ENCODE results near the gene FNDC8. TPM values are rescaled to one million over a fixed set of nuclear protein-coding genes. Genes with fewer than 3 reads are reported as not detected.
"Not testable (repeated sequence)": the region's sequence is repeated elsewhere in the genome, so short reads cannot be mapped to it uniquely, and the experiment has no call there.

The FNDC8 gene
- total and polyA plus RNA-seq, 11 donors = not detected

DNA sequence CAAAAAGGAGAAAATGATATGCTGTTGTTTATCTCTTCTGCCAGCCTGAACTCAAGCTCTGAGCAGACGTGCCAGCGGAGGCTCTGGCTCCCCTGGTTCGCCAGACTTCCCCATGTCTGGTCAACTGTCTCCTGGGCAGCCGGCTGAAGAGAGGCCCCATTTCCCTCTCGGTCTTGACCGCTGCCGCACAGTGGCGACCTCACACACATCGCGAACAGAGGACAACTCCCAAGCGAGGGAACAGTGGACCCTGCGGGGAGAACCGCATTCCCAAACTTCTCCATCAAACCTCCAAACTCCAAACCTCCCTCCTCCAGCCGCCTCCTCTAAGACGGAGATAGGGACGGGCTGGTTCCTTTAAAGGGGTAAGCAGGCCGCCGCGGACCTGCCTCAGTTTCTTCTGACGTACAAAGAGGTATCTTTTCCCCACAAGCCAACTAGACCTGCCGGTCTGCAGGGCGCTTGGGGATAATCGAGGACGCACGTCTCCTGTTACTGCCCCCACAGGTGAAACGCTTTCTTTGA is 33.0 kb upstream of the FNDC8 start:
- H3K27ac ChIP-seq = peak overlapping the region; percentile 70 to 95 (median 84)
- peaks cover 0 to 24% (median 10%) of the 10 kb centered on the region in 12 donors for H3K4me1 ChIP-seq
- TF ChIP-seq, protein P1, sequence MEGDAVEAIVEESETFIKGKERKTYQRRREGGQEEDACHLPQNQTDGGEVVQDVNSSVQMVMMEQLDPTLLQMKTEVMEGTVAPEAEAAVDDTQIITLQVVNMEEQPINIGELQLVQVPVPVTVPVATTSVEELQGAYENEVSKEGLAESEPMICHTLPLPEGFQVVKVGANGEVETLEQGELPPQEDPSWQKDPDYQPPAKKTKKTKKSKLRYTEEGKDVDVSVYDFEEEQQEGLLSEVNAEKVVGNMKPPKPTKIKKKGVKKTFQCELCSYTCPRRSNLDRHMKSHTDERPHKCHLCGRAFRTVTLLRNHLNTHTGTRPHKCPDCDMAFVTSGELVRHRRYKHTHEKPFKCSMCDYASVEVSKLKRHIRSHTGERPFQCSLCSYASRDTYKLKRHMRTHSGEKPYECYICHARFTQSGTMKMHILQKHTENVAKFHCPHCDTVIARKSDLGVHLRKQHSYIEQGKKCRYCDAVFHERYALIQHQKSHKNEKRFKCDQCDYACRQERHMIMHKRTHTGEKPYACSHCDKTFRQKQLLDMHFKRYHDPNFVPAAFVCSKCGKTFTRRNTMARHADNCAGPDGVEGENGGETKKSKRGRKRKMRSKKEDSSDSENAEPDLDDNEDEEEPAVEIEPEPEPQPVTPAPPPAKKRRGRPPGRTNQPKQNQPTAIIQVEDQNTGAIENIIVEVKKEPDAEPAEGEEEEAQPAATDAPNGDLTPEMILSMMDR (IDR thresholded peaks at IDR 0.05) = no peak
- TF ChIP-seq POLR2A (IDR thresholded peaks at IDR 0.05) = no peak
- H3K9me3 ChIP-seq = no peaks in the 10 kb centered on the region
- no peaks in the 10 kb centered on the region for H3K27me3 ChIP-seq
- ATAC-seq (peak; percentile 50 to 78 (median 70)), DNase-seq (peak; percentile 45 to 82 (median 67))
- H3K4me3 ChIP-seq = peak overlapping the region; percentile 57 to 99 (median 92)
- no peaks in the 10 kb centered on the region for H3K36me3 ChIP-seq
- 0 to 1% (median 0%) methylated on average over 25 to 26 of the region's 26 CpGs for WGBS, 4 donors
- intact Hi-C loops (cut with DNase I) = loop anchor here in 5 of 10 donors (2.0 to 10.0 kb wide), 6 partner anchors 30 to 106 kb away; partner anchors contain the start of genes LIG3 (in 4 of the 5) and RAD51D (in 1 of the 5)

DNA sequence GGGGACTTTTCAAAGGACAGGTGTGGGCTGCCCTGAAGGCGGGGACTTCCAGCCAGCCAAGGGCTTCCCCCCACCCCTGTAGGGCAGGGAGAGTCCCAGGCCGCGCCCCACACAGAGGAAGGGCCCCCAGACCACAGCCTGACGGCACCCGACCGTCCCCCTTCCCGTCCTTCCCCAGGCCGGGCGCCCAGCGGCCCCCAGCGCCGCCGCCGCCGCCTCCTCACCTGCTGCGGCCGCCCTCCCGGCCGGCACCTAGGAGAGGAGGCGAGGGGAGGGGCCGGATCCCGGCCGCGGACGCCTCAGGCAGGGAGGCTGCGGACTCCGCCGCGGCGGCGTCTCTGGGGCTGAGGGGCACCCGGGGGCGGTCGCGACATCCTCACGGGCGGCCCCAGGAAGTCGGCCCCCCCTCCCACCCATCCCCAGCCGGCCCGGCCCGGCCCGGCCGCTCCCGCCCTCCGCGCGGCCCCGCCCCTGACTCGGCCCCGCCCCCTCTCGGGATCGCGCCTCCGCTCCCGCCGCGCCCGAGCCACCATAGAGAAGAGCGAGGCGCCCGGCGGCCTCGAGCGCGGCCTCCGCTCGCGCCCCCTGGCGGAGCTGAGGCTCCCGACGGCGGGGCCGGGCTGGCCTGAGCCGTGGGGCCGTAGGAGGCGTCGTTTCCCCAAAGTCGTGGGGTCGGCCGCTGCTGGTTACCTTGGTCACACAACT is 32.4 kb upstream of the FNDC8 start:
- Histone ChIP-seq H3K27ac (peak overlapping the region; percentile 70 to 95 (median 84)), H3K4me3 (peak overlapping the region; percentile 57 to 99 (median 92)), H3K4me1 (peaks cover 0 to 24% (median 10%) of the 10 kb centered on the region in 12 donors), H3K36me3 (no peaks in the 10 kb centered on the region), H3K9me3 (no peaks in the 10 kb centered on the region), H3K27me3 (no peaks in the 10 kb centered on the region)
- 0 to 2% (median 1%) methylated on average over 10 to 80 of the region's 80 CpGs for WGBS, 4 donors
- ATAC-seq (peak; percentile 86 to 98 (median 96)), DNase-seq (peak; percentile 86 to 94 (median 90))
- peak in 1 of 2 donors; percentile 53 for TF ChIP-seq POLR2A (IDR thresholded peaks at IDR 0.05)
- TF ChIP-seq, protein P1 (IDR thresholded peaks at IDR 0.05) = peak; percentile 66 to 96 (median 84)
- intact Hi-C loops (cut with DNase I) = loop anchor here in 6 of 10 donors (1.0 to 10.0 kb wide), 7 partner anchors 30 to 107 kb away; partner anchors contain the start of genes LIG3 (in 4 of the 6) and RAD51D (in 1 of the 6)

DNA sequence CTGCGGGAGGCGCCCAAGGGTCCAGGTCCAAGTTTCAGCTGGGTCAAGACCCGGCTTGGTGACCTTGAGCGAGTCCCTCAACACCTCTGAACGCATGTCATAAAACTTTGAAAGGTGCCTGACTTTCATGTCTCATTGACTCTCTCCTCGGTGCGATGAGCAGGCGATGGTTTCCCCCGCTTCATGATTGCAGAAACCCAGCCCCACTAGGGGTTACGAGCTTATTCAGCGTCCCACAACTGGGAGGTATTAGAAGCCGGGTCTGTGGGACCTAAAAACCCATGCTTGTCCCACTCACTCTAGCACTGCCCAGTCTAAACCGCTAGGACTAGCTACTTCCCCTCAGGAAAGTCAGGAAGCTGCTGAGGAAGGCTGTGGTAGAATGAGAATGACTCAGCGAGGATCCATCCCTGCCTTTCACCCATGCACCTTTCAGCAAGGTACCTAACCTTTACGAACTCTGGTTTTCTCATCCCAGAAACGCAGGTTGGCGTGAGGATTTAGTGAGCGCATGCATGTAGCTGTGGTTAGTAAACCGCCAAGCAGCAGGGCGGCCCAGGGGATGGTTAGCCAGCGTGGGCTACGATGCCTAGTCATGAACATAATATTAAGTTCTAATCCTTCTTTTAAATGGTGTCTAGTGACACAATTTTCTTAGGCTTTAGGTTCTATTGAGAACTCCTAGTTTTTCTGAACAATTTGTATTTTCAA is 31.7 kb upstream of the FNDC8 start:
- TF ChIP-seq POLR2A (IDR thresholded peaks at IDR 0.05) = no peak
- TF ChIP-seq, protein P1 (IDR thresholded peaks at IDR 0.05) = peak in 3 of 12 donors; percentile 6 to 27 (median 26)
- ATAC-seq (peak in 3 of 4 donors; percentile 31 to 43 (median 38)), DNase-seq (no peak)
- intact Hi-C loops (cut with DNase I) = loop anchor here in 7 of 10 donors (1.0 to 10.0 kb wide), 7 partner anchors 29 to 107 kb away; partner anchors contain the start of genes LIG3 (in 4 of the 7) and RAD51D (in 1 of the 7)
- no peaks in the 10 kb centered on the region for H3K9me3 ChIP-seq
- no peaks in the 10 kb centered on the region for H3K36me3 ChIP-seq
- peak overlapping the region in 11 of 12 donors; percentile 32 to 95 (median 82) for H3K27ac ChIP-seq
- H3K4me1 ChIP-seq = peaks cover 0 to 24% (median 10%) of the 10 kb centered on the region in 12 donors
- peak overlapping the region; percentile 57 to 99 (median 92) for H3K4me3 ChIP-seq
- H3K27me3 ChIP-seq = no peaks in the 10 kb centered on the region
- WGBS, 4 donors = 44 to 60% (median 46%) methylated on average over 22 of the region's 22 CpGs

DNA sequence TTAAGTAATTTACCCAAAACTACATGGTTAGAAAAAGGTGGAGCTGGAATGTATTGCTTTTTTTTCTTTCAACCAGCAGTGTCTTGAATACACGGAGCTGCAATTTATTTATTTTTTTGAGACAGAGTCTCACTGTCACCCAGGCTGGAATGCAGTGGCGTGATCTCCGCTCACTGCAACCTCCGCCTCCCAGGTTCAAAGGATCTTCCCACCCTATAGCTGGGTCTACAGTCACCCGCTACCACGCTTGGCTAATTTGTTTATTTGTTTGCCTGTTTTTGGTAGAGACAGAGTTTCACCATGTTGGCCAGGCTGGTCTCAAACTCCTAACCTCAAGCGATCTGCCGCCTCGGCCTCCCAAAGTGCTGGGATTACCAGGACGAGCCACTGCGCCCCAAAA is 30.7 kb upstream of the FNDC8 start:
- not testable (repeated sequence) for ATAC-seq, H3K9me3 ChIP-seq, H3K27me3 ChIP-seq, DNase-seq, H3K36me3 ChIP-seq, H3K27ac ChIP-seq, H3K4me3 ChIP-seq
- peaks cover 0 to 24% (median 10%) of the 10 kb centered on the region in 12 donors for H3K4me1 ChIP-seq
- 89 to 94% (median 93%) methylated on average over 11 of the region's 11 CpGs for WGBS, 4 donors
- intact Hi-C loops (cut with DNase I) = loop anchor here in 1 of 10 donors (5.0 kb wide), 1 partner anchor 93 kb away; no protein-coding TSS in a partner anchor

All from heart left ventricle (tissue), 16 donors.